Endothelial cell of umbilical vein (primary cell): Measurements from ENCODE around the gene CNTNAP2. TPM values are rescaled to one million over a fixed set of nuclear protein-coding genes. Genes with fewer than 3 reads are reported as not detected.

Source experiments
- BruUV-seq: library from RNA; stranded (reverse); fragments of 400-500 nt; replicated peaks from 2 replicates; lab custom pipeline; 2021; lab: Mats Ljungman, UMichigan
- CTCF ChIA-PET: fragments of 300-600, 350-600 bp; sonication (Branson Sonifier 250); formaldehyde crosslinking; loops from one replicate; lab custom pipeline; 2021; ENCODE audit warnings: antibody characterized with exemption, inconsistent platforms; lab: Charles Lee
- POLR2A ChIA-PET: fragments of 300-600, 350-600 bp; sonication (Branson Sonifier 250); formaldehyde crosslinking; loops from one replicate; lab custom pipeline; 2021; ENCODE audit warnings: antibody characterized with exemption, inconsistent platforms; lab: Charles Lee
- DNase-seq: peaks from one replicate; pipeline ENCODE4 v3.0.0-alpha.2; 2011; ENCODE audit warnings: low read depth, low spot score
- FAIRE-seq: peaks from 2 replicates; lab custom pipeline; 2011; peaks lifted over from hg19 to GRCh38; lab: Jason Lieb, UNC
- H2AFZ ChIP-seq: 2 replicates; pipeline ENCODE4 v1.6.0; 2012; ENCODE audit warnings: low read depth, low read length, control low read depth, inconsistent platforms
- H3K27ac ChIP-seq: 2 replicates; pipeline ENCODE4 v1.5.1; 2011; ENCODE audit warnings: low read depth, mild to moderate bottlenecking, control low read depth, low read length, moderate library complexity; ENCODE audit not compliant: insufficient read depth
- H3K27me3 ChIP-seq, 2 experiments: 2 replicates each; pipeline versions ENCODE4 v1.6.0 to v1.6.1; 2011; ENCODE audit warnings: low read length in 2 of 2, mixed read lengths in 1 of 2; ENCODE audit not compliant: control insufficient read depth in 2 of 2, insufficient read depth in 2 of 2
- H3K36me3 ChIP-seq, 2 experiments: 2 replicates in 1 of 2; 3 replicates in 1 of 2; pipeline ENCODE4 v1.5.1; 2011; ENCODE audit warnings: low read length in 2 of 2, mild to moderate bottlenecking in 1 of 2, moderate library complexity in 1 of 2; ENCODE audit not compliant: control insufficient read depth in 2 of 2, insufficient read depth in 2 of 2; ENCODE audit errors: extremely low read depth in 1 of 2
- H3K4me1 ChIP-seq: 3 replicates; pipeline ENCODE4 v1.5.1; 2011; ENCODE audit warnings: mild to moderate bottlenecking, low read length; ENCODE audit not compliant: control insufficient read depth, insufficient read depth; ENCODE audit errors: extremely low read depth
- H3K4me2 ChIP-seq: 2 replicates; pipeline ENCODE4 v1.6.1; 2011; ENCODE audit warnings: low read length, control low read depth, mixed read lengths; ENCODE audit not compliant: insufficient read depth
- H3K4me3 ChIP-seq, 3 experiments: fragments of 200-600 bp in 1 of 3; sonication (generic), shearing (Covaris generic) in 1 of 3; replicated peaks in 1 of 3; 2 replicates each; pipeline ENCODE4 v1.5.1; 2011 to 2016; ENCODE audit warnings: control low read depth in 3 of 3, low read length in 3 of 3, mild to moderate bottlenecking in 2 of 3, inconsistent platforms in 1 of 3, low read depth in 1 of 3, moderate library complexity in 1 of 3; ENCODE audit not compliant: insufficient read depth in 1 of 3
- H3K79me2 ChIP-seq: 2 replicates; pipeline ENCODE4 v1.6.0; 2012; ENCODE audit warnings: low read length, inconsistent platforms; ENCODE audit not compliant: control insufficient read depth, insufficient read depth
- H3K9ac ChIP-seq: replicated peaks from 2 replicates; pipeline ENCODE3; 2011; ENCODE audit warnings: low read length, control low read depth; ENCODE audit not compliant: insufficient read depth; ENCODE audit errors: extremely low read depth
- H3K9me1 ChIP-seq: replicated peaks from 3 replicates; pipeline ENCODE4 v1.6.0; 2011; ENCODE audit warnings: mild to moderate bottlenecking, low read length; ENCODE audit not compliant: control insufficient read depth, insufficient read depth; ENCODE audit errors: extremely low read depth
- H3K9me3 ChIP-seq: replicated peaks from 2 replicates; pipeline ENCODE4 v1.5.1; 2012; ENCODE audit warnings: low read length, inconsistent platforms; ENCODE audit not compliant: control insufficient read depth, insufficient read depth
- H4K20me1 ChIP-seq: replicated peaks from 2 replicates; pipeline ENCODE3; 2011; ENCODE audit warnings: mild to moderate bottlenecking, low read length; ENCODE audit not compliant: control insufficient read depth, insufficient read depth; ENCODE audit errors: extremely low read depth
- CTCF ChIP-seq, 2 donors: IDR thresholded peaks; 1 replicate in 1 of 2; 2 replicates in 1 of 2; pipeline ENCODE4 v1.5.1; 2011; ENCODE audit warnings: low read length in 2 of 2, mild to moderate bottlenecking in 2 of 2, moderate library complexity in 2 of 2, control low read depth in 1 of 2, inconsistent platforms in 1 of 2, low read depth in 1 of 2; ENCODE audit not compliant: insufficient read depth in 1 of 2; ENCODE audit errors: extremely low read depth in 1 of 2
- EZH2 ChIP-seq: IDR thresholded peaks from 2 replicates; pipeline ENCODE4 v1.6.1; 2012; ENCODE audit warnings: borderline replicate concordance, low read depth, mild to moderate bottlenecking, moderate library complexity, low read length, inconsistent platforms; ENCODE audit not compliant: severe bottlenecking
- GATA2 ChIP-seq: IDR thresholded peaks from 2 replicates; pipeline ENCODE4 v1.7.0; 2011; ENCODE audit warnings: low read depth, mild to moderate bottlenecking, moderate library complexity, mixed read lengths, low read length; ENCODE audit not compliant: insufficient read length, insufficient read depth
- JUN ChIP-seq: IDR thresholded peaks from 2 replicates; pipeline ENCODE4 v1.6.1; 2011; ENCODE audit warnings: borderline replicate concordance, low read depth; ENCODE audit not compliant: insufficient read length, insufficient read depth
- MAX ChIP-seq: IDR thresholded peaks from 2 replicates; pipeline ENCODE4 v1.6.1; 2011; ENCODE audit not compliant: insufficient read depth, insufficient read length
- MYC ChIP-seq: IDR thresholded peaks from one replicate; pipeline ENCODE4 v1.6.1; 2011; ENCODE audit warnings: mild to moderate bottlenecking, low read depth, low read length
- POLR2A ChIP-seq: IDR thresholded peaks from 2 replicates; pipeline ENCODE4 v1.6.1; 2012; ENCODE audit warnings: low read depth, mild to moderate bottlenecking, control low read depth, low read length
- POLR2AphosphoS5 ChIP-seq: IDR thresholded peaks from 2 replicates; pipeline ENCODE4 v1.6.1; 2012; ENCODE audit warnings: low read depth, mild to moderate bottlenecking, control low read depth, low read length, moderate library complexity; ENCODE audit not compliant: insufficient read depth
- dilution Hi-C: fragments of 300-500 bp; cut with MboI; formaldehyde crosslinking; loops from one replicate; pipeline ENCODE4 v1.15.0; 2019; ENCODE audit warnings: low sequenced_read_pairs; ENCODE audit not compliant: extremely low pct_ligation_motif_present
- intact Hi-C: fragments of 100-400 bp; cut with micrococcal nuclease; formaldehyde crosslinking; loops from one replicate; pipeline ENCODE4 v1.10.0; 2022
- polyA plus RNA-seq, 4 experiments: library from polyadenylated mRNA; depleted of rRNA in 3 of 4; stranded (reverse) in 3 of 4; unstranded in 1 of 4; fragments of >200 nt; gene quantifications; 2 replicates each; pipeline versions ENCODE4 v1.2.1 to v1.2.3, GENCODE V29; 2011 to 2012; ENCODE audit warnings: missing spikeins in 1 of 4
- total RNA-seq: library from RNA; stranded (reverse); gene quantifications from 2 replicates; pipeline ENCODE4 v1.2.3, GENCODE V29; 2021

The CNTNAP2 gene
- total and polyA plus RNA-seq, 2 donors (not counting 3 experiments of a cell fraction or from before 2014, with no cell fraction given) = not detected

GRCh38 chr7:146655928-146656797 lies 539.6 kb downstream of the CNTNAP2 start:
- no peak overlapping the region for H3K4me2 ChIP-seq
- TF ChIP-seq MYC (no peak), POLR2AphosphoS5 (no peak), JUN (no peak), CTCF (IDR thresholded peaks at IDR 0.05; ENCODE audit: extremely low read depth in 1 of 2, insufficient read depth in 1 of 2, low read depth in 1 of 2, low read length in 2 of 2) (no peak), POLR2A (no peak), MAX (no peak), EZH2 (no peak), GATA2 (no peak)
- CTCF ChIA-PET = no interaction called here
- H3K79me2 ChIP-seq = no peaks in the 10 kb centered on the region
- no peaks in the 10 kb centered on the region for H3K36me3 ChIP-seq
- no peak for FAIRE-seq
- dilution Hi-C loops = no loop called here
- no peaks in the 10 kb centered on the region for H4K20me1 ChIP-seq
- H3K9ac ChIP-seq = no peak overlapping the region
- H3K9me3 ChIP-seq = peaks cover 2% of the 10 kb centered on the region
- no peak for DNase-seq
- H2AFZ ChIP-seq = no peak overlapping the region
- POLR2A ChIA-PET = no interaction called here
- H3K27ac ChIP-seq = no peak overlapping the region
- H3K27me3 ChIP-seq = no peaks in the 10 kb centered on the region
- BruUV-seq = no TSS peak
- H3K4me1 ChIP-seq = no peaks in the 10 kb centered on the region
- intact Hi-C loops = no loop called here
- no peak overlapping the region for H3K4me3 ChIP-seq
- no peaks in the 10 kb centered on the region for H3K9me1 ChIP-seq
